Neuron (in vitro differentiated cells): ENCODE results near the gene WDR18.

Source experiments
- H2AFZ ChIP-seq: one replicate; pipeline ENCODE4 v1.6.1; 2013; ENCODE audit warnings: low read depth, mild to moderate bottlenecking, inconsistent platforms, low read length, moderate library complexity
- H3K27me3 ChIP-seq: one replicate; pipeline ENCODE4 v1.6.1; 2013; ENCODE audit warnings: low read length; ENCODE audit not compliant: insufficient read depth
- H3K36me3 ChIP-seq: one replicate; pipeline ENCODE4 v1.6.1; 2013; ENCODE audit warnings: low read length; ENCODE audit not compliant: insufficient read depth
- H3K4me1 ChIP-seq: one replicate; pipeline ENCODE4 v1.6.1; 2013; ENCODE audit warnings: low read length; ENCODE audit not compliant: insufficient read depth
- H3K4me3 ChIP-seq: 2 replicates; pipeline ENCODE4 v1.5.1; 2013; ENCODE audit warnings: mild to moderate bottlenecking, low read length, moderate library complexity
- H3K9me3 ChIP-seq: one replicate; pipeline ENCODE4 v1.6.1; 2013; ENCODE audit warnings: low read length

The WDR18 gene

DNA sequence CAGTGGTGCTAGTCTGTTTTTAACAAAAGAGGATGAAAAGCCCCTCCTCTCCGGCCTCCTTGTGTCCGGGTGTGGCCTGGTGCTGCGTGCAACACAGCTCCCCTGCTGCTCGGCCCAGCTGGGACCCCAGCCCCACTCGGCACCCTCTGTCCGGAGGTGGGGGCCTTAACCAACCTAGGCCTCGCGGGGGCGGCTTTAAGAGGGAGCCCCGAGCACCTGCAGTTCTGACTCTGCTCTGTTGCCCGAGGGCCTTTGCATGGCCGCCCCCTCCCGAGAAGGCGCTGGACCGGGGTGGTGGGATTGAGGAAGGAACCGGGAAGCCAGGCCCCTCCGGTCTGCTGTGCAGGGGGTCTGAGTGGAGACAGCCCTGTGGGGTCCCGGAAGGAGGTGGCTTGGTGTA, 10.4 kb downstream of the WDR18 start:
- Histone ChIP-seq H3K27me3 (peaks cover 10% of the 10 kb centered on the region), H2AFZ (no peak overlapping the region), H3K9me3 (peaks cover 5% of the 10 kb centered on the region), H3K4me1 (no peaks in the 10 kb centered on the region), H3K4me3 (no peak overlapping the region), H3K36me3 (peaks cover 42% of the 10 kb centered on the region)

DNA sequence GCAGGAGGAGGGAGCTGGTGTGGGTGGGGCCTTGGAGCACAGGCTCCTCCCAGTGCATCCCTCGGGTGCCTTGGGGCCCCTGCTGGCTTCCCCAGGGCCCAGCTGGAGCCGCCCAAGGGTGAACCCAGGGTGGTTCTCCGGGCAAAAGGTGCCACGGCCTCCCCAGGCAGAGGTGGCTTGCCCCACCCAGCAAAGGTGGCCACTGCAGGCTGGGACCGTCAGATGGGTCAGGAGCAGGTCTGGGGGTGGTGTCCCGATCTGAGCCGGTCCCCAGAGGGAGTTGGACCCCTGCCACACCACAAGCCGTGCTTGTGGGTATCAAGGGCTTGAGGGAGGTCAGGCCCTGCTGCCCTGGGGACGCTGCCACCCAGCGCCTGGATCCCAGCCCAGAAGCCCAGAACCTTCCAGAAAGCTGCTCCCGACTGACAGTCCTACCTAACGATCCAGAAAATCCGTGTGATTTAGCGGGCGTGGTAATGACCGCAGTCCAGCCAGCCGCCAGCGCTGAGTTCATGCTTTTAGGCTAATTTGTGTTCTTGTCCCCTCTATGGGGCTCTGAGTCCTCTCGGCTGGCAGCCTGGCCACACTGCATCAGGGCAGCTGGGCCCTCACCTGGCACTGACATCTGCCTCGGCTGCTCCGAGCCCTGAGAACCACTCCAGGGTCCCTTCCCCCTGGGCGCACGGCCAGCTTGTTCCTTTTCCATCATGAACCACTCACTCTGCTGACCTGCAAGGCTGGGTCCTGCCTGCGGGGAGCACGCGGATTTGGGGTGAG, 11.1 kb downstream of the WDR18 start:
- Histone ChIP-seq H3K4me1 (no peaks in the 10 kb centered on the region), H3K4me3 (no peak overlapping the region), H3K27me3 (peaks cover 10% of the 10 kb centered on the region), H3K36me3 (peaks cover 35% of the 10 kb centered on the region), H2AFZ (no peak overlapping the region), H3K9me3 (peaks cover 5% of the 10 kb centered on the region)

- Histone ChIP-seq H3K9me3 (no peaks in the 10 kb centered on the region), H3K4me1 (peaks cover 6% of the 10 kb centered on the region), H3K27me3 (peaks cover 16% of the 10 kb centered on the region), H2AFZ (no peak overlapping the region), H3K4me3 (no peak overlapping the region), H3K36me3 (peaks cover 26% of the 10 kb centered on the region)
These were observed 12.1 kb downstream of the WDR18 start for GRCh38 chr19:996051-996838.

GRCh38 chr19:998064-998463, 13.9 kb downstream of the WDR18 start:
- Histone ChIP-seq H3K4me3 (no peak overlapping the region), H3K9me3 (no peaks in the 10 kb centered on the region), H3K27me3 (peaks cover 20% of the 10 kb centered on the region), H2AFZ (no peak overlapping the region), H3K4me1 (peaks cover 9% of the 10 kb centered on the region), H3K36me3 (peaks cover 15% of the 10 kb centered on the region)

GRCh38 chr19:999379-999719, 15.2 kb downstream of the WDR18 start:
- H3K4me1 ChIP-seq = peaks cover 9% of the 10 kb centered on the region
- peaks cover 8% of the 10 kb centered on the region for H3K36me3 ChIP-seq
- H2AFZ ChIP-seq = no peak overlapping the region
- no peaks in the 10 kb centered on the region for H3K9me3 ChIP-seq
- no peak overlapping the region for H3K4me3 ChIP-seq
- peaks cover 20% of the 10 kb centered on the region for H3K27me3 ChIP-seq

DNA sequence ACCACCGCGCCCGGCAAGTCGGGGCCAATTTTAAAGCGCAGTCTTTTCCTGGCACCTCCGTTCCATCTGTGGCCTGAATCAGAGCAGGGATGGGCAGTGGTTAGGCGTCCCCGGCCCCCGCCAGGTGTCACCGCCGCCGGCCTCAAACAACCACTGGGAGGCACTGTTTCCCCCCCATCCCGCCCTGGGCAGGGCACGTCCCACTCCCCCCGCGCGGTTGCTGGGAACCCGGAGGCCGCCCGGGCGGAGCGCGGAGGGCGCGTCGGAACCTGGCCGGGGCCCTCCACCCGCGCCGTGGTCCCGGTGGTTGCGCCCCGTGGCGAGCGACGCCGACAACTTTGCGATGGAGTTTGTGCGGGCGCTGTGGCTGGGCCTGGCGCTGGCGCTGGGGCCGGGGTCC, 15.9 kb downstream of the WDR18 start, which contains the start of gene GRIN3B:
GRIN3B (plus strand) TSS at position 325 of the 400 bp plus-strand sequence; CDS start at position 344, 19 bp downstream.
- no peaks in the 10 kb centered on the region for H3K9me3 ChIP-seq
- peak within 1 kb of the TSS; percentile 39 for H3K4me3 ChIP-seq
- peaks cover 9% of the 10 kb centered on the region for H3K4me1 ChIP-seq
- H2AFZ ChIP-seq = no peak within 1 kb of the TSS
- peaks cover 4% of the 10 kb centered on the region for H3K36me3 ChIP-seq
- H3K27me3 ChIP-seq = peaks cover 20% of the 10 kb centered on the region

DNA sequence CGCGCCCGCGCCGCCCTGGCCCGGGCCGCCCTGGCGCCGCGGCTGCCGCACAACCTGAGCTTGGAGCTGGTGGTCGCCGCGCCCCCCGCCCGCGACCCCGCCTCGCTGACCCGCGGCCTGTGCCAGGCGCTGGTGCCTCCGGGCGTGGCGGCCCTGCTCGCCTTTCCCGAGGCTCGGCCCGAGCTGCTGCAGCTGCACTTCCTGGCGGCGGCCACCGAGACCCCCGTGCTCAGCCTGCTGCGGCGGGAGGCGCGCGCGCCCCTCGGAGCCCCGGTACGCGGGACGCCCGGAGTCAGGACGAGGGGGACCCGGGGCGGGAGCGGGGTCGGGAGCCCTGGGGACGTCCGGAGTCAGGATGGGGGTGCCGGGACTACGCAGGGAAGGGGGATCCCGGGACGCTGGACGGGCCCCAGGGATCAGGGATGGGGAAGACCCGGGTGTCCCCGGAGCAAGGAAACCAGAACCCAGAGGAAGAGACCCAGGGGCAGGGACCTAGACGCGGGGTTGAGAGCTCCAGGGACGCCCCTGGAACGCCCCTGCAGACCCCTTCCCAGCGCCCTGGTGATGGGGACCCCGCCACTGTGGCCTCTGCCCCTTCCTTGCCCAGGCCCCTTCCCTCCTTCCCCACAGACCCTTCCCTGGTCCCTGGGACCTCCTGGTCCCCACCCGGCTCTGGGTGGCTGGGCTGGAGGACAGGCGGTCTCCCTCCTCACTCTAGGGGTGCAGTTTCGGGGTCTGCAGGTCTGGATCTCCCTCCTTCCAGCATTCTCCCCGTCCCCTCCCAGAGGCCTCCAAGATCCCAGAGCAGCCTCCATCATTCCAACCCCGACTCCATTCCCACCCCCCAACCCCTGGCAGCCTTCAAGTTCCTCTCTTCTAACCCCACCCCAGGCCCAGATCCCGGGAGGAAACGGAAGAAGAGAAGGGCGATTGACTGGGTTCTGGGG, 16.7 kb downstream of the WDR18 start:
- H3K27me3 ChIP-seq = peaks cover 20% of the 10 kb centered on the region
- peak overlapping the region; percentile 39 for H3K4me3 ChIP-seq

DNA sequence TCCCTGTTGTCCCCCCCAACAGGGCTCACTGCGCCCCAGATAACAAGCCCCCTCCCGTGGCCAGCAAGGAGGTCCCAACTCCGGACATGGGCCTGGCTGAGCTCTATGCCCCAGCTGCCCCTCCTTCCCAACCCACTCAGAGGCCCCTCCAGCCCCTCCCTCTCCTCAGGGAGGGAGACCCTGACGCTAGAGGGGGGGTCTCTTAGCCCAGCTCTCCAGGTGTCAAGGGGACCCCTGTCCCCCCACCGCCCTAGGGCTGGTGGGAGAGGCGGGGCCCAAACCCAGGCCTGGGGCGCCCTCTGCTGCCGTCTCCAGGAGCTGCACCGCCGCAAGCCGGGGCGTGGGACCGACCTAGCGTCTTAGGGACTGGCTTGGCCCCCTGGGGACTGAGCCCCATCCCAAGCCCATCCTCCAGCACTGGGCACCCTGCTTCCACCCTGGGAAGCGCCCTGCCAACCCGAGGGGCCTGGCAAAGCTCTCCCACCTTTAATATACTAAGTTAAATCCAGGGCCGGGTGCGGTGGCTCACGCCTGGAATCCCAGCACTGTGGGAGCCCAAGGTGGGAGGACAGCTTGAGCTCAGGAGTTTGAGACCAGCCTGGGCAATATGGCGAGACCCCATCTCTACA, 17.5 kb downstream of the WDR18 start:
- Histone ChIP-seq H3K4me1 (peaks cover 9% of the 10 kb centered on the region), H3K36me3 (no peaks in the 10 kb centered on the region), H3K9me3 (no peaks in the 10 kb centered on the region), H3K4me3 (no peak overlapping the region), H3K27me3 (peaks cover 20% of the 10 kb centered on the region), H2AFZ (no peak overlapping the region)

More for the DNA sequence above, 16.7 kb downstream of the WDR18 start:
- H3K36me3 ChIP-seq = no peaks in the 10 kb centered on the region
- no peak overlapping the region for H2AFZ ChIP-seq
- no peaks in the 10 kb centered on the region for H3K9me3 ChIP-seq
- peaks cover 9% of the 10 kb centered on the region for H3K4me1 ChIP-seq

- peaks cover 20% of the 10 kb centered on the region for H3K27me3 ChIP-seq
- no peak overlapping the region for H3K4me3 ChIP-seq
- H3K9me3 ChIP-seq = no peaks in the 10 kb centered on the region
- no peak overlapping the region for H2AFZ ChIP-seq
- no peaks in the 10 kb centered on the region for H3K36me3 ChIP-seq
- H3K4me1 ChIP-seq = peaks cover 9% of the 10 kb centered on the region
These were observed 18.5 kb downstream of the WDR18 start for GRCh38 chr19:1002600-1002999.

DNA sequence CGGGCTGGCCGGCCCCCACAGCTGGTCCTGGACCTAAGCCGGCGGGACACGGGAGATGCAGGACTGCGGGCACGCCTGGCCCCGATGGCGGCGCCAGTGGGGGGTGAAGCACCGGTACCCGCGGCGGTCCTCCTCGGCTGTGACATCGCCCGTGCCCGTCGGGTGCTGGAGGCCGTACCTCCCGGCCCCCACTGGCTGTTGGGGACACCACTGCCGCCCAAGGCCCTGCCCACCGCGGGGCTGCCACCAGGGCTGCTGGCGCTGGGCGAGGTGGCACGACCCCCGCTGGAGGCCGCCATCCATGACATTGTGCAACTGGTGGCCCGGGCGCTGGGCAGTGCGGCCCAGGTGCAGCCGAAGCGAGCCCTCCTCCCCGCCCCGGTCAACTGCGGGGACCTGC, 19.1 kb downstream of the WDR18 start:
- Histone ChIP-seq H3K36me3 (no peaks in the 10 kb centered on the region), H3K4me3 (no peak overlapping the region), H3K27me3 (peaks cover 20% of the 10 kb centered on the region), H3K9me3 (no peaks in the 10 kb centered on the region), H2AFZ (no peak overlapping the region), H3K4me1 (peaks cover 9% of the 10 kb centered on the region)

- Histone ChIP-seq H3K4me3 (no peak overlapping the region), H2AFZ (no peak overlapping the region), H3K9me3 (no peaks in the 10 kb centered on the region), H3K27me3 (peaks cover 12% of the 10 kb centered on the region), H3K36me3 (no peaks in the 10 kb centered on the region), H3K4me1 (peaks cover 9% of the 10 kb centered on the region)
These were observed 20.2 kb downstream of the WDR18 start for GRCh38 chr19:1004204-1004802.
